Ishikawa (cell line): Measurements from ENCODE around the gene CHCHD1.

Source experiments
- CEBPB ChIP-seq: IDR thresholded peaks from 2 replicates; pipeline ENCODE4 v1.6.1; 2012
- EP300 ChIP-seq: IDR thresholded peaks from 2 replicates; pipeline ENCODE4 v1.6.1; 2012; ENCODE audit warnings: borderline replicate concordance
- RAD21 ChIP-seq: IDR thresholded peaks from 2 replicates; pipeline ENCODE4 v1.6.1; 2012; ENCODE audit warnings: low read depth
- TAF1 ChIP-seq: IDR thresholded peaks from 2 replicates; pipeline ENCODE4 v1.6.1; 2012; ENCODE audit warnings: low read depth, mild to moderate bottlenecking
- YY1 ChIP-seq: IDR thresholded peaks from 2 replicates; pipeline ENCODE4 v1.6.1; 2012; ENCODE audit warnings: low read depth

GRCh38 chr10:73803680-73804286 lies 21.9 kb downstream of the CHCHD1 start:
- TF ChIP-seq CEBPB, result no peak
- TF ChIP-seq YY1, result no peak
- no peak for TF ChIP-seq TAF1
- no peak for TF ChIP-seq EP300
- no peak for TF ChIP-seq RAD21
